Right hindlimb (tissue), 1 donor: ENCODE data around the gene INHA.

ENCODE experiments used
- DNase-seq: peaks from one replicate; pipeline ENCODE4 v3.0.0-alpha.2; 2018

The INHA gene

GRCh38 chr2:219613461-219614070 is 41.5 kb downstream of the INHA start:
- DNase-seq, result no peak

GRCh38 chr2:219614076-219614860 is 42.2 kb downstream of the INHA start:
- no peak for DNase-seq

- DNase-seq, result no peak
Observed at GRCh38 chr2:219615036-219615435, 42.9 kb downstream of the INHA start.

GRCh38 chr2:219615894-219616293 is 43.8 kb downstream of the INHA start:
- no peak for DNase-seq

- no peak for DNase-seq
Observed at GRCh38 chr2:219616550-219616949, 44.4 kb downstream of the INHA start.

- no peak for DNase-seq
Observed at GRCh38 chr2:219618733-219619122, 46.6 kb downstream of the INHA start.

- no peak for DNase-seq
Observed at GRCh38 chr2:219619235-219619634, 47.1 kb downstream of the INHA start.

GRCh38 chr2:219620546-219620945 is 48.4 kb downstream of the INHA start:
- no peak for DNase-seq

- no peak for DNase-seq
Observed at GRCh38 chr2:219621935-219622334, 49.8 kb downstream of the INHA start.

GRCh38 chr2:219622472-219622871 is 50.4 kb downstream of the INHA start:
- DNase-seq, result no peak

- DNase-seq, result no peak
Observed at GRCh38 chr2:219624565-219624964, 52.5 kb downstream of the INHA start.

GRCh38 chr2:219625179-219625578 is 53.1 kb downstream of the INHA start:
- no peak for DNase-seq
